ENCODE measurements around the gene ADAP1.

ADAP1 gene

DNA sequence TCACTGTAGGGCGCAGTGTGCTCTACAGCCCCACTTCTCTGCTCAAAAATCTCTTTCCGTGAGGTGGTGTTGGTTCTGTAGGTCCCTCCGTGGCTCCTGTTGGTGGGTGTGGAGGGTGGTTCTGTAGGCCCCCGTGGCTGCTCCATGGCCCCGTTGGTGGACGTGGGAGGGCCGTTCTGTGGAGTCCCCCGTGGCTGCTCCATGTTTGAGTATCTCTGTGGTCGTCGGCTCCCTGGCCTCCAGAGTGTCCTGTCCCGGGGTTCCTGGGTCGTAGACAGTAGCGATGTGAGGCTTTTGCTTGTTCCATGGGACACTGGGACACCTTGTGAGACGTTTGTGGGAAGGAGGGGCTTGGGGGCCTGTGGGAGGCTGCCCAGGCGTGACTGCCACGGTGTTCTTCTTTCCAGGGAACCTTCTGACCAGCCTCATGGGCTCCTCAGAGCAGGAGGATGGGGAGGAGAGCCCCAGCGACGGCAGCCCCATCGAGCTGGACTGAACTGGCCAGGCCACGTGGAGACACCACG, 59.5 kb downstream of the ADAP1 start:
- H2AFZ ChIP-seq (ENCODE audit: insufficient read depth, low read length, poor library complexity): no peak overlapping the region
- H3K14ac ChIP-seq (ENCODE audit: low read length): no peak overlapping the region
- H3K9me3 ChIP-seq (ENCODE audit: insufficient read depth, low read depth, low read length): no peaks in the 10 kb centered on the region
- H3K4me1 ChIP-seq (ENCODE audit: control insufficient read depth in 1 of 2, insufficient read depth in 2 of 2, low read length in 2 of 2): no peaks in the 10 kb centered on the region
- no peak overlapping the region for H2BK12ac ChIP-seq (ENCODE audit: low read length)
- no peak overlapping the region for H2AK5ac ChIP-seq (ENCODE audit: low read length)
- no peak overlapping the region for H3K9ac ChIP-seq (ENCODE audit: low read length)
- no peak overlapping the region for H4K8ac ChIP-seq (ENCODE audit: low read depth, low read length)
- no CpG with 5 or more reads among the region's 21 CpGs for WGBS (ENCODE audit: extremely low coverage, insufficient coverage, insufficient read length)
- H3K27me3 ChIP-seq (ENCODE audit: insufficient read depth, low read length): no peaks in the 10 kb centered on the region
- H3K79me1 ChIP-seq (ENCODE audit: low read length): no peaks in the 10 kb centered on the region
- no peak overlapping the region for H2BK5ac ChIP-seq (ENCODE audit: low read depth, low read length, poor library complexity)
- no peak overlapping the region for H4K91ac ChIP-seq (ENCODE audit: low read depth, low read length)
- H3K18ac ChIP-seq (ENCODE audit: low read length): no peak overlapping the region
- no peak overlapping the region for H3K23ac ChIP-seq (ENCODE audit: low read length)
- DNase-seq: no peak
- no peak overlapping the region for H2BK120ac ChIP-seq (ENCODE audit: insufficient read depth, low read length, poor library complexity)
- no peak overlapping the region for H3K4ac ChIP-seq (ENCODE audit: low read depth, low read length)
- no peak overlapping the region for H4K12ac ChIP-seq (ENCODE audit: low read depth, low read length)
- no peaks in the 10 kb centered on the region for H3K79me2 ChIP-seq (ENCODE audit: control insufficient read depth, insufficient read depth, low read length, poor library complexity)
- no peak overlapping the region for H3K4me3 ChIP-seq (ENCODE audit: low read depth, low read length)
- H3K27ac ChIP-seq (ENCODE audit: low read depth, low read length): no peak overlapping the region
- peaks cover 78 to 80% of the 10 kb centered on the region in 2 experiments for H3K36me3 ChIP-seq (ENCODE audit: control insufficient read depth in 1 of 2, insufficient read depth in 2 of 2, low read length in 2 of 2)
- no peak overlapping the region for H3K4me2 ChIP-seq (ENCODE audit: low read length)

- no CpG with 5 or more reads among the region's 40 CpGs for WGBS (ENCODE audit: extremely low coverage, insufficient coverage, insufficient read length)
- no peaks in the 10 kb centered on the region for H3K79me2 ChIP-seq (ENCODE audit: control insufficient read depth, insufficient read depth, low read length, poor library complexity)
Measured at GRCh38 chr7:894164-894867, 60.2 kb downstream of the ADAP1 start.

DNA sequence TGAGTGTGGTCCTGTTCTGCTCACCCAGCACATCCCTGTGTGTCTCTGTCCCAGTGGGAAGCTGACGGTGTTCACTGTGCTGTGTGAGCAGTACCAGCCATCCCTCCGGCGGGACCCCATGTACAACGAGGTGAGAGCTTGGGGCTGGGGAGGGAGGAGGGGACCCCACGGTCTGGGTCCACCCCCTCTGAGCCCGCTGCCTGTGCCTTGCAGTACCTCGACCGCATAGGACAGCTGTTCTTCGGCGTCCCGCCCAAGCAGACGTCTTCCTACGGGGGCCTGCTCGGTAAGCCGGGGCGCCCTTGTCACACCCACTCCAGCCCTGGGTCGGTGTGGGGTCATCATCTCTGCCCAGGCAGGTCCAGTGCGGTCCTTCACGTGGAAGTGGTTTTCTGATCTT, 60.8 kb downstream of the ADAP1 start:
- H2BK120ac ChIP-seq (ENCODE audit: insufficient read depth, low read length, poor library complexity): no peak overlapping the region
- H3K27me3 ChIP-seq (ENCODE audit: insufficient read depth, low read length): no peaks in the 10 kb centered on the region
- peaks cover 86 to 88% of the 10 kb centered on the region in 2 experiments for H3K36me3 ChIP-seq (ENCODE audit: control insufficient read depth in 1 of 2, insufficient read depth in 2 of 2, low read length in 2 of 2)
- no peak overlapping the region for H3K4me3 ChIP-seq (ENCODE audit: low read depth, low read length)
- H3K4me2 ChIP-seq (ENCODE audit: low read length): no peak overlapping the region
- no peak overlapping the region for H4K12ac ChIP-seq (ENCODE audit: low read depth, low read length)
- DNase-seq: no peak
- no peak overlapping the region for H2BK12ac ChIP-seq (ENCODE audit: low read length)
- peaks cover 0 to under 1% of the 10 kb centered on the region in 2 experiments for H3K4me1 ChIP-seq (ENCODE audit: control insufficient read depth in 1 of 2, insufficient read depth in 2 of 2, low read length in 2 of 2)
- H3K79me2 ChIP-seq (ENCODE audit: control insufficient read depth, insufficient read depth, low read length, poor library complexity): no peaks in the 10 kb centered on the region
- H3K23ac ChIP-seq (ENCODE audit: low read length): no peak overlapping the region
- H3K9me3 ChIP-seq (ENCODE audit: insufficient read depth, low read depth, low read length): no peaks in the 10 kb centered on the region
- no peak overlapping the region for H2AFZ ChIP-seq (ENCODE audit: insufficient read depth, low read length, poor library complexity)
- H3K9ac ChIP-seq (ENCODE audit: low read length): no peak overlapping the region
- H3K18ac ChIP-seq (ENCODE audit: low read length): no peak overlapping the region
- no peak overlapping the region for H4K8ac ChIP-seq (ENCODE audit: low read depth, low read length)
- H3K79me1 ChIP-seq (ENCODE audit: low read length): no peaks in the 10 kb centered on the region
- no peak overlapping the region for H3K27ac ChIP-seq (ENCODE audit: low read depth, low read length)
- no peak overlapping the region for H3K14ac ChIP-seq (ENCODE audit: low read length)
- no peak overlapping the region for H4K91ac ChIP-seq (ENCODE audit: low read depth, low read length)
- no CpG with 5 or more reads among the region's 19 CpGs for WGBS (ENCODE audit: extremely low coverage, insufficient coverage, insufficient read length)
- H3K4ac ChIP-seq (ENCODE audit: low read depth, low read length): no peak overlapping the region
- H2AK5ac ChIP-seq (ENCODE audit: low read length): no peak overlapping the region
- H2BK5ac ChIP-seq (ENCODE audit: low read depth, low read length, poor library complexity): no peak overlapping the region

More at GRCh38 chr7:894164-894867, 60.2 kb downstream of the ADAP1 start:
- Histone ChIP-seq H3K4me2 (ENCODE audit: low read length) (no peak overlapping the region), H3K9ac (ENCODE audit: low read length) (no peak overlapping the region), H2AK5ac (ENCODE audit: low read length) (no peak overlapping the region), H2AFZ (ENCODE audit: insufficient read depth, low read length, poor library complexity) (no peak overlapping the region), H2BK12ac (ENCODE audit: low read length) (no peak overlapping the region), H2BK120ac (ENCODE audit: insufficient read depth, low read length, poor library complexity) (no peak overlapping the region), H3K36me3 (ENCODE audit: control insufficient read depth in 1 of 2, insufficient read depth in 2 of 2, low read length in 2 of 2) (peaks cover 81 to 82% of the 10 kb centered on the region in 2 experiments), H3K79me1 (ENCODE audit: low read length) (no peaks in the 10 kb centered on the region), H3K23ac (ENCODE audit: low read length) (no peak overlapping the region), H4K8ac (ENCODE audit: low read depth, low read length) (no peak overlapping the region), H3K27me3 (ENCODE audit: insufficient read depth, low read length) (no peaks in the 10 kb centered on the region), H3K4ac (ENCODE audit: low read depth, low read length) (no peak overlapping the region), H2BK5ac (ENCODE audit: low read depth, low read length, poor library complexity) (no peak overlapping the region), H3K9me3 (ENCODE audit: insufficient read depth, low read depth, low read length) (no peaks in the 10 kb centered on the region), H4K91ac (ENCODE audit: low read depth, low read length) (no peak overlapping the region), H4K12ac (ENCODE audit: low read depth, low read length) (no peak overlapping the region), H3K27ac (ENCODE audit: low read depth, low read length) (no peak overlapping the region), H3K4me1 (ENCODE audit: control insufficient read depth in 1 of 2, insufficient read depth in 2 of 2, low read length in 2 of 2) (no peaks in the 10 kb centered on the region), H3K4me3 (ENCODE audit: low read depth, low read length) (no peak overlapping the region), H3K18ac (ENCODE audit: low read length) (no peak overlapping the region), H3K14ac (ENCODE audit: low read length) (no peak overlapping the region)
- DNase-seq: no peak

GRCh38 chr7:892648-893593, 61.6 kb downstream of the ADAP1 start:
- H3K18ac ChIP-seq (ENCODE audit: low read length): no peak overlapping the region
- no peak overlapping the region for H4K8ac ChIP-seq (ENCODE audit: low read depth, low read length)

More at GRCh38 chr7:892648-893593, 61.6 kb downstream of the ADAP1 start:
- no peaks in the 10 kb centered on the region for H3K79me2 ChIP-seq (ENCODE audit: control insufficient read depth, insufficient read depth, low read length, poor library complexity)
- H3K4me2 ChIP-seq (ENCODE audit: low read length): no peak overlapping the region
- H3K4ac ChIP-seq (ENCODE audit: low read depth, low read length): no peak overlapping the region
- no peak overlapping the region for H3K9ac ChIP-seq (ENCODE audit: low read length)
- H4K91ac ChIP-seq (ENCODE audit: low read depth, low read length): no peak overlapping the region
- H4K12ac ChIP-seq (ENCODE audit: low read depth, low read length): no peak overlapping the region
- no peak overlapping the region for H2AK5ac ChIP-seq (ENCODE audit: low read length)
- no peaks in the 10 kb centered on the region for H3K79me1 ChIP-seq (ENCODE audit: low read length)
- no peak overlapping the region for H2BK5ac ChIP-seq (ENCODE audit: low read depth, low read length, poor library complexity)
- H2BK12ac ChIP-seq (ENCODE audit: low read length): no peak overlapping the region
- no peak overlapping the region for H2BK120ac ChIP-seq (ENCODE audit: insufficient read depth, low read length, poor library complexity)
- H3K14ac ChIP-seq (ENCODE audit: low read length): no peak overlapping the region
- no peak overlapping the region for H3K27ac ChIP-seq (ENCODE audit: low read depth, low read length)
- H3K36me3 ChIP-seq (ENCODE audit: control insufficient read depth in 1 of 2, insufficient read depth in 2 of 2, low read length in 2 of 2): peaks cover 90 to 91% of the 10 kb centered on the region in 2 experiments
- 100% methylated on average over 2 of the region's 48 CpGs for WGBS (ENCODE audit: extremely low coverage, insufficient coverage, insufficient read length)
- no peak overlapping the region for H3K23ac ChIP-seq (ENCODE audit: low read length)
- peak overlapping the region; percentile 57 for H3K4me3 ChIP-seq (ENCODE audit: low read depth, low read length)
- H2AFZ ChIP-seq (ENCODE audit: insufficient read depth, low read length, poor library complexity): no peak overlapping the region
- no peaks in the 10 kb centered on the region for H3K27me3 ChIP-seq (ENCODE audit: insufficient read depth, low read length)
- DNase-seq: no peak
- H3K4me1 ChIP-seq (ENCODE audit: control insufficient read depth in 1 of 2, insufficient read depth in 2 of 2, low read length in 2 of 2): peaks cover 0 to 7% of the 10 kb centered on the region in 2 experiments
- H3K9me3 ChIP-seq (ENCODE audit: insufficient read depth, low read depth, low read length): no peaks in the 10 kb centered on the region
